BE2C (cell line): ENCODE data around the gene ZSWIM1.
A peak's percentile ranks its signal among the peaks of the same experiment; 100 is the strongest.

Source experiments
- DNase-seq: peaks from one replicate; pipeline ENCODE4 v3.0.0-alpha.2; 2020
- H3K27me3 ChIP-seq: fragments of 250-450 bp; sonication (Bioruptor Pico); 2 replicates; pipeline ENCODE4 v1.5.1; 2020; ENCODE audit warnings: mild to moderate bottlenecking
- H3K36me3 ChIP-seq: fragments of 250-450 bp; sonication (Bioruptor Pico); 2 replicates; pipeline ENCODE4 v1.5.1; 2020; ENCODE audit warnings: mild to moderate bottlenecking
- H3K4me1 ChIP-seq: fragments of 250-450 bp; sonication (Bioruptor Pico); 2 replicates; pipeline ENCODE4 v1.5.1; 2020
- H3K4me3 ChIP-seq: 2 replicates; pipeline ENCODE4 v1.5.1; 2011; ENCODE audit warnings: low read depth, low read length
- H3K9me3 ChIP-seq: fragments of 250-450 bp; sonication (Bioruptor Pico); 2 replicates; pipeline ENCODE4 v1.5.1; 2020
- TF ChIP-seq, protein P1 (sequence below): IDR thresholded peaks from 2 replicates; pipeline ENCODE4 v1.5.1; 2012; ENCODE audit warnings: mild to moderate bottlenecking, low read depth, low read length

ZSWIM1 gene

GRCh38 chr20:45908084-45908483, 27.1 kb downstream of the ZSWIM1 start:
- H3K4me1 ChIP-seq, result no peaks in the 10 kb centered on the region
- no peaks in the 10 kb centered on the region for H3K27me3 ChIP-seq
- no peak for DNase-seq
- peaks cover 18% of the 10 kb centered on the region for H3K36me3 ChIP-seq
- H3K9me3 ChIP-seq, result no peaks in the 10 kb centered on the region
- TF ChIP-seq, protein P1, sequence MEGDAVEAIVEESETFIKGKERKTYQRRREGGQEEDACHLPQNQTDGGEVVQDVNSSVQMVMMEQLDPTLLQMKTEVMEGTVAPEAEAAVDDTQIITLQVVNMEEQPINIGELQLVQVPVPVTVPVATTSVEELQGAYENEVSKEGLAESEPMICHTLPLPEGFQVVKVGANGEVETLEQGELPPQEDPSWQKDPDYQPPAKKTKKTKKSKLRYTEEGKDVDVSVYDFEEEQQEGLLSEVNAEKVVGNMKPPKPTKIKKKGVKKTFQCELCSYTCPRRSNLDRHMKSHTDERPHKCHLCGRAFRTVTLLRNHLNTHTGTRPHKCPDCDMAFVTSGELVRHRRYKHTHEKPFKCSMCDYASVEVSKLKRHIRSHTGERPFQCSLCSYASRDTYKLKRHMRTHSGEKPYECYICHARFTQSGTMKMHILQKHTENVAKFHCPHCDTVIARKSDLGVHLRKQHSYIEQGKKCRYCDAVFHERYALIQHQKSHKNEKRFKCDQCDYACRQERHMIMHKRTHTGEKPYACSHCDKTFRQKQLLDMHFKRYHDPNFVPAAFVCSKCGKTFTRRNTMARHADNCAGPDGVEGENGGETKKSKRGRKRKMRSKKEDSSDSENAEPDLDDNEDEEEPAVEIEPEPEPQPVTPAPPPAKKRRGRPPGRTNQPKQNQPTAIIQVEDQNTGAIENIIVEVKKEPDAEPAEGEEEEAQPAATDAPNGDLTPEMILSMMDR, result no peak
- H3K4me3 ChIP-seq, result no peak overlapping the region

- Histone ChIP-seq H3K4me1 (no peaks in the 10 kb centered on the region), H3K9me3 (no peaks in the 10 kb centered on the region), H3K27me3 (no peaks in the 10 kb centered on the region), H3K36me3 (peaks cover 12% of the 10 kb centered on the region), H3K4me3 (no peak overlapping the region)
- DNase-seq, result no peak
- TF ChIP-seq, protein P1, result no peak
Measured at GRCh38 chr20:45909336-45909808, 28.3 kb downstream of the ZSWIM1 start.

DNA sequence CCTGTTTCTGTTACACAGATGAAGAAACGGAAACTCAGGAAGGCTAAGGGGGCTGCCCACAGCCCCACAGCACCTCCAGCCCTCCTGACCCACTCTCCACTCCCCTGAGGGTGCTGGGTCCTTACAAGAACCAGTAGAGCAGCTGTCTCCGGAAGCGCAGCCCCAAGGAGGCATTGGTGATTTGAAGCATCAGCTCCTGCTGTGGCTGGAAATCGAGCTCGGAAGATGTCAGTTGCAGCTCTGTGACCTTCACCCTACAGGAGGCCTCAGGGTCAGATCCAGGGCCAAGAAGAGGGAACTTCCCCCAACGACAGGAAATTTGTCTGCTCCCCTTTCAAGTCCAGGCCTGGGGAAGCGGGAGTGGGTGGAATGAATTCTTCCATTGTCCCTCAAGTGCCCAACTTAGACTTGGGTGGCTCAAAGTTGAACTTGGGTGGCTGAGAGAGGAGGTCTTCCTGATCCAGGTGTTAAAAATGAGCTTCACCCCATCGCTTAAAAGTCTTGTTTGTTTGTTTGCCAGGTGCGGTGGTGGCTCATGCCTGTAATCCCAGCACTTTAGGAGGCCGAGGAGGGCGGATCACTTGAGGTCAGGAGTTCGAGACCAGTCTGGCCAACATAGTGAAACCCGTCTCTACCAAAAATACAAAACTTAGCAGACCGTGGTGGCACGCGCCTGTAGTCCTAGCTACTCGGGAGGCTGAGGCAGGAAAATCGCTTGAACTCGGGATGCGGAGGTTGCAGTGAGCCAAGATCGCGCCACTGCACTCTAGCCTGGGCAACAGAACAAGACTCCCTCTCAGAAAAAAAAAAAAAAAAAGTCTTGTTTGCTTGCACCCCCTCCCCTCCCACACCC, 29.0 kb downstream of the ZSWIM1 start:
- Histone ChIP-seq H3K4me1 (no peaks in the 10 kb centered on the region), H3K4me3 (peak overlapping the region; percentile 17), H3K27me3 (no peaks in the 10 kb centered on the region), H3K36me3 (peaks cover 10% of the 10 kb centered on the region), H3K9me3 (no peaks in the 10 kb centered on the region)
- no peak for DNase-seq
- TF ChIP-seq, protein P1, result no peak

DNA sequence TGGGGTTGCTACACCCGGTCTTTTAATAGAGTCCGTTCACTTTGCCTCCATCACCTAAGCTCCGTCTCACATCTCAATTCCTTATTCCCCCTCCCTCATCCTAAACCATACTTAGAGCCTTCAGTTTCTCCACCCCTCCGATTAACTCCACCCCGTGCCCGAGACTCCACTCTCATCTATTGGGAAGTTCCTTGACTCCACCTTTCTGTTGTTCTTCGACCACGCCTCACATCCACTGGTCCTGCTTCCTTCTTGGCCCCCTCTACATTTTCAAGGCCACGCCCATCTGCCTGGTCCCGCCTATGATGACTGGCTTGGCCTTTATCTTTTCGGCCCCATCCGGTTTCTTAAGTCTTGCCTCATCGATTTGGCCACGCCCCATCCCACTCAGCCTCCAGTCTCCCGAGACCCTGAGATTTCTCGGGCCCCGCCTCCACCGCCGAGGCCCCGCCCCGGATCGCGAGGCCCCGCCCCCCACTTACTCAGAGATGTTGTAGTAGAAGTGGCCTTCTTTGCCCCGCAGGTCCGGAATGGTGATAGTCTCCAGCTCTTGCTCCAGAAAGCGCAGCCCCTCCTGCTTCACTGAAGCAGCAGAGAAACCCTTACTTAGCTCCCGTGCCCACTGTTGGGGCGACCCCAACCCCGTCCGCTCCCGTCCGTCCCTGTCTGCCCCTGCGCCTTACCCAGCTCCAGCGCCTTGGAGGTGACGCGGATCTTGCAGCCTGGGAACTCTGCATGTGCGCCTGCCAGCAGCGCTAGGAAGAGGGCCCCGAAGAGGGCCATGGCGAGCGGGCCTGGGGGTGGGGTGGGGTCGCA, 29.9 kb downstream of the ZSWIM1 start:
- no peaks in the 10 kb centered on the region for H3K4me1 ChIP-seq
- TF ChIP-seq, protein P1, result no peak
- peak overlapping the region; percentile 69 for H3K4me3 ChIP-seq
- peak; percentile 99 for DNase-seq
- H3K36me3 ChIP-seq, result peaks cover 10% of the 10 kb centered on the region
- H3K9me3 ChIP-seq, result no peaks in the 10 kb centered on the region
- no peaks in the 10 kb centered on the region for H3K27me3 ChIP-seq

GRCh38 chr20:45911486-45912343, 30.7 kb downstream of the ZSWIM1 start, which contains the start of gene PLTP:
PLTP (minus strand) TSS chr20:45912155; CDS start chr20:45911452, 703 bp downstream.
- Histone ChIP-seq H3K27me3 (no peaks in the 10 kb centered on the region), H3K9me3 (no peaks in the 10 kb centered on the region), H3K4me3 (peak within 1 kb of the TSS; percentile 69), H3K4me1 (no peaks in the 10 kb centered on the region), H3K36me3 (peaks cover 10% of the 10 kb centered on the region)
- peak; percentile 87 for DNase-seq
- TF ChIP-seq, protein P1, result no peak
